OCI-M1 (cell line): ENCODE measurements around the gene NDUFV2.

ENCODE experiments used
- DNase-seq: peaks from one replicate; lab custom pipeline; 2025; lab: John Stamatoyannopoulos, UW

NDUFV2 gene

GRCh38 chr18:9120796-9121195 lies 18.3 kb downstream of the NDUFV2 start:
- peak; percentile 34 for DNase-seq

- DNase-seq: no peak
Observed at GRCh38 chr18:9123520-9123919, 21.0 kb downstream of the NDUFV2 start.

DNA sequence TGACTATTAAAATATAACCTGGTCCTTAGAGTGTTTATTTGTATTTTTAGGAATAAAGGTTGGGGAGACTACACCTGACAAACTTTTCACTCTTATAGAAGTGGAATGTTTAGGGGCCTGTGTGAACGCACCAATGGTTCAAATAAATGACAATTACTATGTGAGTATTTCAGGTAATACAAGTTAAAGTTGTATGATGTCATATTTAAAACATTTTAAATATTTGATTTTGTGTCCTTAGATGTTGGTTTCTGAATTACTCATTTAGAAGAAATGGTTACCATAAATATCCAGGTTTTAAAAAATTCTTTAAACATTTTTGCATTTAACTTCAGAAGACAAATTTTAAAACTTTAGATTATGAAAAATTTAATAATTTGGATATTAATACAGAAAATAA lies 22.3 kb downstream of the NDUFV2 start:
- no peak for DNase-seq

- DNase-seq: no peak
Observed at GRCh38 chr18:9126337-9126736, 23.8 kb downstream of the NDUFV2 start.

- DNase-seq: no peak
Observed at GRCh38 chr18:9130195-9130594, 27.7 kb downstream of the NDUFV2 start.

DNA sequence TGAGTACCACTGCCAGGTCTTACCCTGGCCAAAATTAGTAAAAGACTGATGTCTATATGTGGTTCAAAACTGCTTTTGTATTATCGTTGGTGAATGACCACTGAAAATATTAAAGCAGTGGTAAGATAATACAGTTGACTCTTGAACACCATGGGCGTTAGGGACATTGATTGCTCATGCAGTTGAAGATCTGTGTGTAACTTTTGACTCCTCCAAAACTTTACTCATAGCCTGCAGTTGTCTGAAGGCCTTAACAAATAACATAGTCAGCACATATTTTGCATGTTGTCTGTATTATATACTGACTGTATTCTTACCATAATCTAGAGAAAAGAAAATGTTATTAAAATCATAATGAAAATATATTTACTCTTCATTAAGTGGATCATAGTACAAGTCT lies 28.3 kb downstream of the NDUFV2 start:
- no peak for DNase-seq

DNA sequence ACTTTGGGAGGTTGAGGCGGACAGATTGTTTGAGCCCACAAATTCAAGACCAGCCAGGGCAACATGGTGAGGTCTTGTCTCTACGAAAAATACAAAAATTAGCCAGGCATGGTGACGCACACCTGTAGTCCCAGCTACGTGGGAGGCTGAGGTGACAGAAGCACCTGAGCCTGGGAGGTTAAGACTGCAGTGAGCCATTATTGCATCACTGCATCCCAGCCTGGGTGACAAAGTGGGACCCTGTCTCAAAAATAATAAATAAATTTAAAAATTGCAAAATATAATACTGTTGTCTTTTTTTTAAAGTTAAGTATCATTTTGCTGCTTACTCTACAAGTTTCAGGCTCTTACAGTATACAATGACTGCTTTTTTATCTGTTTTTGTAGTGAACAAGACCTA lies 30.1 kb downstream of the NDUFV2 start:
- no peak for DNase-seq

DNA sequence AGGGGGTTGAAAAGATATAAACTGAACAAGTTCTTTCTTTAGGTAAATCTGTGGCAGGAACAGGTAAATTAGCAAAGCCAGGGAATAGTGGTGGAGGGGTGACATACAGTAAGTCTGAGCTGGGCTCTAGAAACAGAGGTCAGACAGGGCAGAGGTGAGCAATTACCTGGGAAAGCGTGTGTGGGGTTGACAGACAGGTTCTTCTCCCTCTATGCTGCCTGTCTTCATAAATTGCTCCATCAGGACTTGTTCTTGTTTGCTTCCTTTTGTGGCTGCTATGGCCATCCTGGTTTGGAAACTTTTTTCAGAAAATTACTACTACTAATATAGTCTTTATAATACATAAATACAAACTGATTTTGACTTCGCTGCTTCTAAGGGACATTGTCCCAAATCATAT lies 30.7 kb downstream of the NDUFV2 start:
- no peak for DNase-seq

GRCh38 chr18:9135081-9135911 lies 32.8 kb downstream of the NDUFV2 start:
- no peak for DNase-seq

- DNase-seq: peak; percentile 91
Observed at GRCh38 chr18:9135912-9136314, 33.4 kb downstream of the NDUFV2 start.

- peak; percentile 100 for DNase-seq
Observed at GRCh38 chr18:9136315-9137155, 34.0 kb downstream of the NDUFV2 start, which contains the start of gene ANKRD12. TSS of gene ANKRD12 (plus strand) at chr18:9136781. CDS start at chr18:9182433, 45,652 bp downstream.

GRCh38 chr18:9137168-9138066 lies 34.9 kb downstream of the NDUFV2 start:
- peak; percentile 93 for DNase-seq

GRCh38 chr18:9139400-9140039 lies 37.0 kb downstream of the NDUFV2 start:
- DNase-seq: peak; percentile 72

DNA sequence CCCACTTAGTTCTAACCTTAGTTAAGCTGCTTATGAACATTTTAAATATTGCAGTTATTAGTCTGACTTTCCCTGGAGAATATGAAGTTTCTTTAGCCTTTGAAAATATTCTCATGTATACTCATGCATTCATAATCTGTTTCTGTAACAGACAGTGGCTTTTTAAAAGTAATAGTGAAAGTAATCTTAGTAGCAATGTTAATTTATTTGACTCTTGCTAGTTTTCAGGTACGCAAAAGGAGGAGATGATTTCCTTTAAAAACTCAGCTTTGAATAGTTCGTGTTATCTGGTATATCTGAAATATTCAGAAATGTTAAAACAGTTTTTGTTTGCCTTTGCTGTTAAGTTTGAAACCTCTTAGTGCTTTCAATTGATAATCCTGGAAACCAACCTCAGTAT lies 37.9 kb downstream of the NDUFV2 start:
- DNase-seq: peak; percentile 49

DNA sequence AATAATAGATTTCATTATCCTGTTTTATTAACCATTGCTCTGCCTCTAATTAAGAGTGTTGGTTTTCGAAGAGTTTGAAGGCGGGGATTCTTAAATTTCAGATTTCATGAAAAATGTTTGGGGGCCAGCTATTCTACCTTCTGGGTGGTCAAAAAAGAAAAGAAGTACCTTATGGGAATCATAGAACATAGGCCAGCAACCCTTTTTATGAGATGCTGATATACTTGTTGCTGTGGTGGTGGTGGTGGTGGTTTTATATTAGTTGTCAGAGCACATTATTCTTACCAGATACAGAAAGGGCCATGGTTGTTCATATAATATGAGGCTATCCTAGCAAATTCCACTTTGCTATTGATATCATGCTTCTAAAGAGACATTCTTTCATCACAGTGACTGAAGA lies 38.5 kb downstream of the NDUFV2 start:
- no peak for DNase-seq

- DNase-seq: no peak
Observed at GRCh38 chr18:9146224-9146623, 43.7 kb downstream of the NDUFV2 start.

DNA sequence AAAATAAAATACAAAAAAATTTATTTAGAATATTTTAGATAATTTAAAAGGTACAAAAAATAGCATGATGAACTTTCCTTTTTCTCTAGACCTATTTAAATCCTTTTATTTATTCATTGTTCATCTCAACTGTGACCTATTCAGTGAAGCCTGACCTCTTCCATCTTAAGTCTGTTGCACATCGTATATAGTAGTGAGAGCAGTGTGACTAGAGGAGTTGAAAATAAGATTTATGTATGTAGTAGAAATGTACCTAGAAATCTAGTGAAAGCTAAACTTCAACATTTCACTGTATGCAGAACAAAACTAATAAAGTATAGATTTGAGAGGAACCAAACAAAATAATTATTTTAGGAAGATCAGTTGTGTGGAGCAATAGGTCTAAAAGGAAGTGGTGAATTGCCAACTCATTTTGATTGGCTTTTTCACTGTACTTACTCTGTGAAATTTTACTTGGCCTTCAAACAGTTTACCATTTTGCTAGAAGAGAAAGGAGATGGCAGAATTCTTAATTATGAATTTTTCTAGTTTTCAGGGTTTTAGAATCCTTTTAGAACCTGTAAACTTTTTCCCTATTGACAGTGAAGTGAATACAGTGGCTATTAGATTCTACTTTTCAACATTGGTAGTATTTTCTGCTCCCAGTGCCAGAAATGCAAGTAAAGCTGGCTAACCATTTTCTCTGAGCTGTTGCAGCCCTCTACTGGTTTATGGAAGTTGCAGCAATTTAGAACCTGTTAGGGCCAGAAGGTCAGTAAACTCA lies 45.1 kb downstream of the NDUFV2 start:
- peak; percentile 94 for DNase-seq

- DNase-seq: no peak
Observed at GRCh38 chr18:9148203-9148552, 45.7 kb downstream of the NDUFV2 start.

DNA sequence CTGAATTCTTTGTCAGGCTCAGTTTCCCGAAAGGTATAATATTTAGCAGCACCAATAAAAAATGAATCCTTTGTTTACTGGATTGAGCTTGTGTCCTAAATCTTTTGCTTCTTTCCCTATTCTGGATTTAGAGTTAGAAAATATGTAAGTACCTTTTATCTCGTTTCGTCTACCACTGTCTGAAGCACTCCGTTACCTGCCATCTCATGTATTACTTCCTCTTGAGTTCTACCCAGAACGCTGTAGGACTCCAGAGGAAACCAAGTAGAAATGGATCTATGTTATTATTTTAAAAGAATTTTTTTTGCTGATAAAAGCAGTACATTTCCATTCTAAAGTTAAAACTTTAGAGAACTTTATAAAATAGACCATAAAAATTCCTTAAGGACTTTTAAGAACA lies 47.6 kb downstream of the NDUFV2 start:
- DNase-seq: no peak

GRCh38 chr18:9153256-9153655 lies 50.8 kb downstream of the NDUFV2 start:
- DNase-seq: peak; percentile 65
